Breast epithelium (tissue), 3 donors: Measurements from ENCODE around the gene PFDN1.

Experiments
- CTCF ChIP-seq, 3 donors: fragments of 450-650 bp; IDR thresholded peaks; one replicate each; pipeline ENCODE4 v1.5.1; 2016 to 2017; ENCODE audit warnings: antibody characterized with exemption in 3 of 3, mild to moderate bottlenecking in 3 of 3, moderate library complexity in 3 of 3
- POLR2A ChIP-seq: fragments of 450-650 bp; IDR thresholded peaks from one replicate; pipeline ENCODE4 v1.6.1; 2016; ENCODE audit warnings: antibody characterized with exemption, mild to moderate bottlenecking, moderate library complexity

GRCh38 chr5:140302786-140303639, at the start of gene PFDN1:
- TF ChIP-seq CTCF (IDR thresholded peaks at IDR 0.05) (no peak), POLR2A (peak; percentile 4)
